SK-N-SH (cell line): Measurements from ENCODE around the gene PHACTR2. TPM values are rescaled to one million over a fixed set of nuclear protein-coding genes. Genes with fewer than 3 reads are reported as not detected.
"Not testable (repeated sequence)": the region's sequence is repeated elsewhere in the genome, so short reads cannot be mapped to it uniquely, and the experiment has no call there.

ENCODE experiments used
- CTCF ChIA-PET: fragments of 300-600, 350-600 bp; formaldehyde crosslinking; extraction: SDS; loops from one replicate; lab custom pipeline; 2021; lab: Yijun Ruan, JAX
- POLR2A ChIA-PET: fragments of 350-600 bp; sonication (Branson Sonifier 250); formaldehyde crosslinking; extraction: SDS; loops from one replicate; lab custom pipeline; 2020; ENCODE audit warnings: antibody characterized with exemption, inconsistent platforms; lab: Yijun Ruan, JAX
- DNase-seq: peaks from one replicate; pipeline ENCODE4 v3.0.0; 2012
- H2AFZ ChIP-seq: fragments of 200-600 bp; sonication (generic); 2 replicates; pipeline ENCODE4 v1.8.1; 2016; ENCODE audit warnings: antibody characterized with exemption, mild to moderate bottlenecking, low read depth
- H3F3A ChIP-seq: fragments of 200-600 bp; sonication (generic); replicated peaks from 2 replicates; pipeline ENCODE3; 2016; ENCODE audit warnings: antibody characterized with exemption, mild to moderate bottlenecking; ENCODE audit not compliant: insufficient read depth
- H3K27ac ChIP-seq, 2 experiments: fragments of 200-500 bp in 1 of 2; fragments of 200-600 bp in 1 of 2; sonication (Bioruptor generic) in 1 of 2; sonication (generic), shearing (Covaris generic) in 1 of 2; 2 replicates each; pipeline versions ENCODE4 v1.5.1 to v1.6.1; 2014 to 2016; ENCODE audit warnings: low read depth in 2 of 2, inconsistent platforms in 1 of 2, low read length in 1 of 2, mild to moderate bottlenecking in 1 of 2, mixed read lengths in 1 of 2
- H3K27me3 ChIP-seq: fragments of 200-600 bp; sonication (generic), shearing (Covaris generic); 2 replicates; pipeline ENCODE4 v1.6.1; 2016; ENCODE audit warnings: mixed run types; ENCODE audit not compliant: insufficient read depth
- H3K36me3 ChIP-seq, 2 experiments: fragments of 200-500 bp in 1 of 2; fragments of 200-600 bp in 1 of 2; sonication (Bioruptor generic) in 1 of 2; sonication (generic) in 1 of 2; replicated peaks in 1 of 2; 2 replicates each; pipeline versions ENCODE3 to v1.5.1; 2014 to 2016; ENCODE audit warnings: low read length in 1 of 2, mild to moderate bottlenecking in 1 of 2; ENCODE audit not compliant: insufficient read depth in 2 of 2, control insufficient read depth in 1 of 2
- H3K4me1 ChIP-seq, 2 experiments: fragments of 200-500 bp in 1 of 2; fragments of 200-600 bp in 1 of 2; sonication (Bioruptor generic) in 1 of 2; sonication (generic), shearing (Covaris generic) in 1 of 2; 2 replicates each; pipeline versions ENCODE4 v1.5.1 to v1.6.1; 2014 to 2016; ENCODE audit warnings: low read depth in 1 of 2, low read length in 1 of 2, mixed run types in 1 of 2; ENCODE audit not compliant: insufficient read depth in 2 of 2, control insufficient read depth in 1 of 2
- H3K4me2 ChIP-seq: fragments of 200-600 bp; sonication (generic), shearing (Covaris generic); 2 replicates; pipeline ENCODE4 v1.6.1; 2017; ENCODE audit warnings: mixed run types
- H3K4me3 ChIP-seq, 2 experiments: fragments of 200-500 bp in 1 of 2; fragments of 200-600 bp in 1 of 2; sonication (Bioruptor generic) in 1 of 2; sonication (generic), shearing (Covaris generic) in 1 of 2; 2 replicates each; pipeline versions ENCODE4 v1.5.1 to v1.8.1; 2014 to 2016; ENCODE audit warnings: low read depth in 2 of 2, inconsistent platforms in 1 of 2, low read length in 1 of 2, mild to moderate bottlenecking in 1 of 2, mixed read lengths in 1 of 2, moderate library complexity in 1 of 2
- H3K79me2 ChIP-seq: fragments of 200-600 bp; sonication (generic); 2 replicates; pipeline ENCODE4 v1.8.1; 2017; ENCODE audit warnings: mild to moderate bottlenecking; ENCODE audit not compliant: insufficient read depth
- H3K9ac ChIP-seq: fragments of 200-600 bp; sonication (generic); 2 replicates; pipeline ENCODE4 v1.6.1; 2017; ENCODE audit warnings: mixed run types
- H3K9me2 ChIP-seq: fragments of 200-600 bp; sonication (generic); 2 replicates; pipeline ENCODE4 v1.6.1; 2017; ENCODE audit warnings: mixed run types
- H3K9me3 ChIP-seq: fragments of 200-600 bp; sonication (generic); 2 replicates; pipeline ENCODE4 v1.6.1; 2017; ENCODE audit warnings: mixed run types, mild to moderate bottlenecking, moderate library complexity
- H4K20me1 ChIP-seq: fragments of 200-600 bp; sonication (generic); 2 replicates; pipeline ENCODE4 v1.6.1; 2017; ENCODE audit warnings: mild to moderate bottlenecking, mixed run types; ENCODE audit not compliant: insufficient read depth
- EP300 ChIP-seq, 2 experiments: IDR thresholded peaks; 2 replicates each; pipeline versions ENCODE4 v1.4.0 to v1.6.1; 2012; ENCODE audit warnings: borderline replicate concordance in 1 of 2, low read depth in 1 of 2, low read length in 1 of 2
- EZH2phosphoT487 ChIP-seq: fragments of 200-600 bp; sonication (generic); IDR thresholded peaks from 2 replicates; pipeline ENCODE4 v1.6.1; 2017; ENCODE audit warnings: low read depth, mixed run types, mild to moderate bottlenecking, antibody characterized with exemption, moderate library complexity, borderline replicate concordance
- FOXM1 ChIP-seq: IDR thresholded peaks from 2 replicates; pipeline ENCODE4 v1.4.0; 2012; ENCODE audit warnings: low read depth, mild to moderate bottlenecking
- MEF2A ChIP-seq: IDR thresholded peaks from 2 replicates; pipeline ENCODE4 v1.4.0; 2012; ENCODE audit warnings: low read depth, borderline replicate concordance
- MXI1 ChIP-seq: IDR thresholded peaks from 2 replicates; pipeline ENCODE4 v1.6.1; 2012; ENCODE audit warnings: mild to moderate bottlenecking, low read depth, low read length, improper control_type of control experiment
- NRF1 ChIP-seq: IDR thresholded peaks from 2 replicates; pipeline ENCODE4 v1.6.1; 2012; ENCODE audit warnings: low read depth, mild to moderate bottlenecking, low read length
- RFX5 ChIP-seq: IDR thresholded peaks from 2 replicates; pipeline ENCODE4 v1.6.1; 2012; ENCODE audit warnings: mild to moderate bottlenecking, improper control_type of control experiment, low read length
- SIN3A ChIP-seq: IDR thresholded peaks from 2 replicates; pipeline ENCODE4 v1.6.1; 2012; ENCODE audit warnings: low read depth, mild to moderate bottlenecking, low read length, moderate library complexity, borderline replicate concordance
- SMC3 ChIP-seq: IDR thresholded peaks from 2 replicates; pipeline ENCODE4 v1.6.1; 2012; ENCODE audit warnings: low read depth, low read length, improper control_type of control experiment
- TAF1 ChIP-seq: IDR thresholded peaks from 2 replicates; pipeline ENCODE4 v1.6.1; 2012; ENCODE audit warnings: low read depth, mild to moderate bottlenecking, low read length, moderate library complexity, borderline replicate concordance
- TEAD4 ChIP-seq: IDR thresholded peaks from 2 replicates; pipeline ENCODE4 v1.4.0; 2012; ENCODE audit warnings: mild to moderate bottlenecking, borderline replicate concordance; ENCODE audit not compliant: insufficient read depth
- WGBS: methylation state at CpG from one replicate; pipeline ENCODE4 v1.1.6; 2017; ENCODE audit warnings: low lambda C conversion rate; 5-methylcytosine and 5-hydroxymethylcytosine counted together
- polyA plus RNA-seq, 3 experiments: library from polyadenylated mRNA; depleted of rRNA; stranded (reverse); fragments of >200 nt; gene quantifications; 2 replicates each; pipeline ENCODE4 v1.2.3, GENCODE V29; 2012
- TF ChIP-seq, protein P1 (sequence below): IDR thresholded peaks from 2 replicates; pipeline ENCODE4 v1.4.0; 2012; ENCODE audit warnings: low read depth
- TF ChIP-seq, protein P2 (sequence below): fragments of 150-350 bp; IDR thresholded peaks from 2 replicates; pipeline ENCODE4 v1.6.1; 2016; ENCODE audit warnings: mild to moderate bottlenecking, low read depth, low read length

Gene PHACTR2
- polyA plus RNA-seq, 1 of the 3 experiments (the other 2 are of a cell fraction) = 5.0 TPM

DNA sequence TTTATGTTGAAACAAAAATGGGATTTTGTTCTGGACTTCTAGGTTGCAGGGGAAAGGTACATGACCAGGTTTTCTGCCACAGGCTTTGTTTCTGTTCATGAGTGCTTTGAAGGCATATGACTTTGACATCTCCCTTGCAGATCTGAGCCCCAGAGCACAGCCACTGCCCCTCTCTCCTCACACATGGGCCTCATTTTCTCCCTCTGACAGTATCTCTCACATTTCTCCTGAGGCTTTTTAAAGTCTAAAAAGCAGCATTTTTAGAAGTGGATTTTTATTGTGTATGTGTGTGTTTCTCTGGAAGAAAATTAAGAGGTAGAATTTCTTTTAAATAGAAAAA lies 115.5 kb downstream of the PHACTR2 start:
- H3K36me3 ChIP-seq = peaks cover 6 to 18% of the 10 kb centered on the region in 2 experiments
- H3K9me3 ChIP-seq = no peaks in the 10 kb centered on the region
- H3K4me2 ChIP-seq = no peak overlapping the region
- H4K20me1 ChIP-seq = no peaks in the 10 kb centered on the region
- H3K4me1 ChIP-seq = no peaks in the 10 kb centered on the region
- H3K9ac ChIP-seq = no peak overlapping the region
- H3K79me2 ChIP-seq = no peaks in the 10 kb centered on the region
- no peak for TF ChIP-seq MEF2A
- TF ChIP-seq FOXM1 = no peak
- TF ChIP-seq RFX5 = no peak
- no peak for TF ChIP-seq EP300 (IDR thresholded peaks at IDR 0.05; ENCODE audit: borderline replicate concordance in 1 of 2, low read depth in 1 of 2, low read length in 1 of 2)
- no peak for TF ChIP-seq TEAD4
- no peak for TF ChIP-seq NRF1
- TF ChIP-seq EZH2phosphoT487 = no peak
- no peak for TF ChIP-seq MXI1
- TF ChIP-seq SMC3 = no peak
- TF ChIP-seq SIN3A = no peak
- TF ChIP-seq, protein P1, sequence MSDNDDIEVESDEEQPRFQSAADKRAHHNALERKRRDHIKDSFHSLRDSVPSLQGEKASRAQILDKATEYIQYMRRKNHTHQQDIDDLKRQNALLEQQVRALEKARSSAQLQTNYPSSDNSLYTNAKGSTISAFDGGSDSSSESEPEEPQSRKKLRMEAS = no peak
- TF ChIP-seq, protein P2, sequence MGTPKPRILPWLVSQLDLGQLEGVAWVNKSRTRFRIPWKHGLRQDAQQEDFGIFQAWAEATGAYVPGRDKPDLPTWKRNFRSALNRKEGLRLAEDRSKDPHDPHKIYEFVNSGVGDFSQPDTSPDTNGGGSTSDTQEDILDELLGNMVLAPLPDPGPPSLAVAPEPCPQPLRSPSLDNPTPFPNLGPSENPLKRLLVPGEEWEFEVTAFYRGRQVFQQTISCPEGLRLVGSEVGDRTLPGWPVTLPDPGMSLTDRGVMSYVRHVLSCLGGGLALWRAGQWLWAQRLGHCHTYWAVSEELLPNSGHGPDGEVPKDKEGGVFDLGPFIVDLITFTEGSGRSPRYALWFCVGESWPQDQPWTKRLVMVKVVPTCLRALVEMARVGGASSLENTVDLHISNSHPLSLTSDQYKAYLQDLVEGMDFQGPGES = no peak
- TF ChIP-seq TAF1 = no peak
- TF ChIP-seq, all 33 proteins: peak for 0
- H3K27me3 ChIP-seq = no peaks in the 10 kb centered on the region
- H2AFZ ChIP-seq = no peak overlapping the region
- no peak overlapping the region for H3K27ac ChIP-seq
- no peak overlapping the region for H3K4me3 ChIP-seq
- POLR2A ChIA-PET = no interaction called here
- no peak for DNase-seq
- CTCF ChIA-PET = no interaction called here
- H3F3A ChIP-seq = no peaks in the 10 kb centered on the region
- no peaks in the 10 kb centered on the region for H3K9me2 ChIP-seq

DNA sequence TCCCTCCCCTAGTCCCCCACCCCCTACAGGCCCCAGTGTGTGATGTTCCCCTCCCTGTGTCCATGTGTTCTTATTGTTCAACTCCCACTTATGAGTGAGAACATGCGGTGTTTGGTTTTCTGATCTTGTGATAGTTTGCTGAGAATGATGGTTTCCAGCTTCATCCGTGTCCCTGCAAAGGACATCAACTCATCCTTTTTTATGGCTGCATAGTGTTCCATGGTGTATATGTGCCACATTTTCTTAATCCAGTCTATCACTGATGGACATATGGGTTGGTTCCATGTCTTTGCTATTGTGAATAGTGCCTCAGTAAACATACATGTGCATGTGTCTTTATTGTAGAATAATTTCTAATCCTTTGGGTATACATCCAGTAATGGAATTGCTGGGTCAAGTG lies 118.8 kb downstream of the PHACTR2 start:
- H3K27ac ChIP-seq, H3K4me1 ChIP-seq, H3K9ac ChIP-seq, H3K36me3 ChIP-seq, H3K27me3 ChIP-seq, H3K9me2 ChIP-seq, H3K79me2 ChIP-seq, H2AFZ ChIP-seq, H3F3A ChIP-seq, H3K4me2 ChIP-seq, DNase-seq, H3K4me3 ChIP-seq, POLR2A ChIA-PET, CTCF ChIA-PET, H4K20me1 ChIP-seq, H3K9me3 ChIP-seq: not testable (repeated sequence)
- 85% methylated on average over 2 of the region's 2 CpGs for WGBS

DNA sequence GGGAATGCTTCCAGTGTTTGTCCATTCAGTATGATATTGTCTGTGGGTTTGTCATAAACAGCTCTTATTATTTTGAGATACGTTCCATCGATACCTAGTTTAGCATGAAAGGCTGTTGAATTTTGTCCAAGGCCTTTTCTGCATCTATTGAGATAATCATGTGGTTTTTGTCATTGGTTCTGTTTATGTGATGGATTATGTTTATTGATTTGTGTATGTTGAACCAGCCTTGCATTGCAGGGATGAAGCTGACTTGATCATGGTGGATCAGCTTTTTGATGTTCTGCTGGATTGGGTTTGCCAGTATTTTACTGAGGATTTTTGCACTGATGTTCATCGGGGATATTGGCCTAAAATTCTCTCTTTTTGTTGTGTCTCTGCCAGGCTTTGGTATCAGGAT lies 120.7 kb downstream of the PHACTR2 start:
- H3K9me2 ChIP-seq, H3K4me3 ChIP-seq, H2AFZ ChIP-seq, H3K4me1 ChIP-seq, DNase-seq, H3K36me3 ChIP-seq, H3K4me2 ChIP-seq, H3K9ac ChIP-seq, H3K9me3 ChIP-seq, H4K20me1 ChIP-seq, H3F3A ChIP-seq, H3K27me3 ChIP-seq, H3K79me2 ChIP-seq, H3K27ac ChIP-seq, POLR2A ChIA-PET: not testable (repeated sequence)
- 84% methylated on average over 3 of the region's 3 CpGs for WGBS
- CTCF ChIA-PET = interaction anchor here (0.9 kb wide), 1 partner anchor 223 kb away, joined by 4 read pairs; no protein-coding TSS in a partner anchor
